HG03520 (cell line): Measurements from ENCODE around the gene CPLX3.

Experiments
- ATAC-seq: cut with Tn5 transposase; IDR thresholded peaks from one replicate; pipeline ENCODE4 v1.9.1; 2021; ENCODE audit warnings: mild to moderate bottlenecking, moderate library complexity; ENCODE audit not compliant: unreplicated experiment

CPLX3 gene

GRCh38 chr15:74801311-74801997, 25.0 kb upstream of the CPLX3 start:
- no peak for ATAC-seq

DNA sequence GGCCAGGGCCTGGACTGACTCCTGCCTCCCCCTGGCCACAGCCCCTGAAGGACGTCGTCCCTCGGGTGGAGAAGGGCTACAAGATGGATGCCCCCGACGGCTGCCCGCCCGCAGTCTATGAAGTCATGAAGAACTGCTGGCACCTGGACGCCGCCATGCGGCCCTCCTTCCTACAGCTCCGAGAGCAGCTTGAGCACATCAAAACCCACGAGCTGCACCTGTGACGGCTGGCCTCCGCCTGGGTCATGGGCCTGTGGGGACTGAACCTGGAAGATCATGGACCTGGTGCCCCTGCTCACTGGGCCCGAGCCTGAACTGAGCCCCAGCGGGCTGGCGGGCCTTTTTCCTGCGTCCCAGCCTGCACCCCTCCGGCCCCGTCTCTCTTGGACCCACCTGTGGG, 24.1 kb upstream of the CPLX3 start:
- ATAC-seq, result no peak

DNA sequence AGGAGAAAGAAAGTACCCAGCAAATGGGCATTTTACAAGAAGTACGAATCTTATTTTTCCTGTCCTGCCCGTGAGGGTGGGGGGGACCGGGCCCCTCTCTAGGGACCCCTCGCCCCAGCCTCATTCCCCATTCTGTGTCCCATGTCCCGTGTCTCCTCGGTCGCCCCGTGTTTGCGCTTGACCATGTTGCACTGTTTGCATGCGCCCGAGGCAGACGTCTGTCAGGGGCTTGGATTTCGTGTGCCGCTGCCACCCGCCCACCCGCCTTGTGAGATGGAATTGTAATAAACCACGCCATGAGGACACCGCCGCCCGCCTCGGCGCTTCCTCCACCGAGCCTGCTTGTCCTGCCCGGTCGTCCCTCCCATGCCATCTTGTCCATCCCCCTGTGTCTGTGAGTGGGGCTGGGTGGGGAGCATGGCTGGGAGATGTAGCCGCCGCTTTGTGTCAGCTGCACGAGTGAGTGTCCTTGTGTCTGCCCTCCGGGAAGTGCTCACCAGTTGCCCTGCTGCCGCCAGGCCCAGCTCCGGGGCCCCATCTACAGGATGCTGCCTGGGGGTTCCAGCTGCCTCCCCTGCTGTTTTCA, 23.5 kb upstream of the CPLX3 start:
- ATAC-seq, result no peak

DNA sequence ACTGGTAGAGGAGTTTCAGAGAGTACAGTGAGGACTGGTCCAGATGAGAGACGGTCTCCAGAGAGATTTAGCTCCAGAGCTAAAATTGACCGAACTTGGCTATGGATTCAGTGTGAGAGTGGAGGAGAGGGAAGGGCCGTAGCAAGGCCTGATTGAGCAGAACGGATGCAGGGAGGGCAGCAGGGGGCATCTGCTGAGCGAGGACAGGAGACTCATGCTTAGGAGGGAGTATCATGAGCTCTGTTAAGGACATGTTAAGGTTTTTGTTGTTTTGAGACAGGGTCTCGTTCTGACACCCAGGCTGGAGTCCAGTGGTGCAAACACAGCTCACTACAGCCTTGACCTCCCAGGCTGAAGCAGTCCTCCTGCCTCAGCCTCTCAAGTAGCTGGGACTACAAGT, 21.5 kb upstream of the CPLX3 start:
- no peak for ATAC-seq

DNA sequence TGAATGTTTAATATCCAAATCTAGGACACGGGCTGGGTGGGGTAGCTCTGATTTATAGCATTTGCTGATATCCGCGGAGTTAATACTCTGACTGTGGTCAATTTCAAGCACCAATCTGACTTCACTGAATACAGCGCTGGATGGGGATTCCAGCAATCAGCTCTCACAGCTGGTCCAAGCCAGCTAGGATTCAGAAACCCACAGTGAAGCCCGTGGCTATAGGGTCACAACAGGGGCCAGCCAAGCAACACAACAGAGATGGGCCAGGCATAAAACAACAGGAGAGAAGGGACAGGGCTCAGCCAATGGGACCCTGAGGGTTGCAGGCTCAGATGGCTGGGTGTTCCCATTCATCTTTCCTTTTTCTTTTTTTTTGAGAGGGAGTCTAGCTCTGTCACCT, 19.1 kb upstream of the CPLX3 start:
- ATAC-seq, result no peak

- no peak for ATAC-seq
Observed at GRCh38 chr15:74808078-74808839, 18.2 kb upstream of the CPLX3 start.

DNA sequence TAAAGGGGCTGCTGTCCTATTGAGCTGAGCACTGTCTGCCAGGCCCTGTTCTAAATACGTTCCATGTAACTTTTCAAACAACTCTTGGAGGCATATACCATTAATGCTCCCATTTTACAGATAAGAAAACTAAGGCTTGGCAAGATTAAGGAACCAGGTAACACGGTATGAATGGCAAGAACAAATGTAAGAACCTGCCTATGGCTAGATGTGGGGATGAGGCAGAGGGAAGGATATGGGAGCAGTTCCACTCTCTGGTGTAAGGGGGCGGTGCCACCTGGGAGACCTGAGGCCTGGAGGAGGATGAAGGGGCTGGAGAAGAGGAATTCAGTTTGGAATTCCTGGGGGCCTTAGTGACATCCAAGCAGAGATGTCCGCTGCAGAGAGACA, 17.6 kb upstream of the CPLX3 start:
- no peak for ATAC-seq

DNA sequence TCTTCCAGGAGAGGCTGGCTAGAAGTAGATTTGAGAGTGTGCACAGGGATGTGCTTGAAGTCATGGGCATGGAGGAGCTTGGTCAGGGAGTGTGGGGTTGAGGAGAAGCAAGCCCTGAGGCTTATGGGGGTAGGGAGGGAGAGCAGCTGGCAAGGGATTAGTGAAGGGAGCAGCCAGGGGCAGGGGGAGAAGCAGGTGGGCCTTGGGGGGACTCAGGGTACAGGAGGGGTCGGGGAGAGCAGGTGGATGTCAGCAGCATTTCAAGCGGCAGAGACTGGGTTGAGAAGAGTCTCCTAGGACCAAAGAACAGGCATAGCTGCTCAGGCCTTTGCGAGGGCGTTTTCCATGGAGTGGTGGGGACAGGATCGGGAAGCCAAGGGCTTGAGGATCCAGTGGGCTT, 17.2 kb upstream of the CPLX3 start:
- no peak for ATAC-seq

- ATAC-seq, result no peak
Observed at GRCh38 chr15:74809956-74810355, 16.5 kb upstream of the CPLX3 start.

- ATAC-seq, result no peak
Observed at GRCh38 chr15:74812533-74812932, 13.9 kb upstream of the CPLX3 start, which contains the start of gene LMAN1L. Gene LMAN1L (plus strand): TSS chr15:74812835. CDS start chr15:74812855, 20 bp downstream.

GRCh38 chr15:74815121-74815934, 11.1 kb upstream of the CPLX3 start:
- no peak for ATAC-seq

GRCh38 chr15:74815961-74816360, 10.5 kb upstream of the CPLX3 start:
- no peak for ATAC-seq

- no peak for ATAC-seq
Observed at GRCh38 chr15:74816624-74817369, 9.6 kb upstream of the CPLX3 start.

DNA sequence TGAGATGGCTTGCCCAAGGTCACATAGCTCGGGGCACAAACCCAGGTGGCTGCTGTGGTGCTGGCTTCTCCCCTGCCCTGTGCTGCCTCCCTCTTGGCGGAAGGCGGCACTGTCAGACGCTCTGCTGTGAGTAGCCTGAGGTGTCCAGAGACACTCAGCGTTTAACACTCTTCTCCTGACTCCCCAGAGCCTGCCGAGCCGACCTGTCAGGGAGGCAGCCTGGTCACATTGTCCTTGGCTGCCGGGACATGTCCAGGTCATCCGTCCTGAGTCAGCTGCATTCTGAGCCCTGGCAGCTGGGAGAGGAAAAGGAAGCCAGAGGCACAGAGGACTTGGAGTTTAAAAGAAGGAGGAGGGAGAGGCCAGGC, 9.1 kb upstream of the CPLX3 start:
- ATAC-seq, result no peak

DNA sequence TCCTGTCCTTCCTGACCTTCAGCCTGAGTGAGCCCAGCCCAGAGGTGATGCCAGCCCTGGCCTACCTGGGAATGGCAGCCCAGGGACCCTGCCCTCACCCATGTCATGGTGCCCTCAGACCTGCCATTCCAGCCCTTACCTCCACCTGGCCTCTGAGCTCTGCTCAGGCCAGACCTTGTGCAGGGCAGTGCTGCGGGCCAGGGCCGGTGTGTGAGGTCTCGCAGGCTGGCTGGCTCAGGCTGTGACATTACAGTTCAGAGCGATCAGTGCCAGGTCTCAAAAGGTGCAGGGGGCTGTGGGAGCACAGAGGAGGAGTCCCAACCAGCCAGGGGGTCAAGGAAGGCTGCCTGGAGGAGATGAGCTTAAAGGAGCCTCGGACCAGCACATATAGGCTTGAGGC, 6.4 kb upstream of the CPLX3 start:
- ATAC-seq, result no peak

- peak; percentile 63 for ATAC-seq
Observed at GRCh38 chr15:74821091-74821789, 5.2 kb upstream of the CPLX3 start.

- ATAC-seq, result no peak
Observed at GRCh38 chr15:74821790-74822158, 4.7 kb upstream of the CPLX3 start.

- ATAC-seq, result no peak
Observed at GRCh38 chr15:74822233-74822632, 4.2 kb upstream of the CPLX3 start.

- ATAC-seq, result no peak
Observed at GRCh38 chr15:74823324-74823723, 3.1 kb upstream of the CPLX3 start.

DNA sequence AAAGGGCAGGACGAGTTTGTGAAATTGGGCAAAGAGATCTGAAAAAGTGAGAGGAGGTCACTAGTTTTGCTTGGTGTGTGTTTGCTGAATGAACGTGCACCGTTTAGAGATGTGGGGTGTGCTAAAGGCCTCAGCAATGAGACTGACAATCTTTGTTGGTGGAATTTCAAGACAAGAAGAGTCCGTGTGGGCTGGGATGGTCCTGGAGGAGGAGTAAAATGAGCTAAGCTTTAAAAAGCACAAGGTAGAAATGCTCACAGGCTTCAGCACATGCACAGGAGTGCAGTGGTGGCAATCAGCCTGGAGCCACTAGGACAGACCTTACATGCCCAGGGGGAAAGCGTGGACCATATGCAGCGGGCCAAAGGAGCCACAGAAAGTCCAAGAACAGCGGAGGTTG, 1.5 kb upstream of the CPLX3 start:
- ATAC-seq, result no peak
